Measurements from ENCODE around the gene PTPRD.

PTPRD gene

GRCh38 chr9:8779478-8779877 lies 1833.3 kb downstream of the PTPRD start:
- no peaks in the 10 kb centered on the region for H3K79me2 ChIP-seq (ENCODE audit: control insufficient read depth, insufficient read depth, low read length, poor library complexity)
- no peak overlapping the region for H3K18ac ChIP-seq (ENCODE audit: low read length)
- no peak overlapping the region for H3K4me3 ChIP-seq (ENCODE audit: low read depth, low read length)
- no peak overlapping the region for H3K23ac ChIP-seq (ENCODE audit: low read length)
- H3K4me2 ChIP-seq (ENCODE audit: low read length) = no peak overlapping the region
- H3K4ac ChIP-seq (ENCODE audit: low read depth, low read length) = no peak overlapping the region
- no peaks in the 10 kb centered on the region for H3K27me3 ChIP-seq (ENCODE audit: insufficient read depth, low read length)
- no peak overlapping the region for H2AK5ac ChIP-seq (ENCODE audit: low read length)
- H3K9ac ChIP-seq (ENCODE audit: low read length) = no peak overlapping the region
- H2BK12ac ChIP-seq (ENCODE audit: low read length) = no peak overlapping the region
- no peak overlapping the region for H2BK5ac ChIP-seq (ENCODE audit: low read depth, low read length, poor library complexity)
- DNase-seq = no peak
- no peak overlapping the region for H4K8ac ChIP-seq (ENCODE audit: low read depth, low read length)
- no peak overlapping the region for H3K14ac ChIP-seq (ENCODE audit: low read length)
- no peaks in the 10 kb centered on the region for H3K79me1 ChIP-seq (ENCODE audit: low read length)
- no peak overlapping the region for H4K91ac ChIP-seq (ENCODE audit: low read depth, low read length)
- H2AFZ ChIP-seq (ENCODE audit: insufficient read depth, low read length, poor library complexity) = no peak overlapping the region
- no peak overlapping the region for H2BK120ac ChIP-seq (ENCODE audit: insufficient read depth, low read length, poor library complexity)
- peaks cover 0 to 2% of the 10 kb centered on the region in 2 experiments for H3K4me1 ChIP-seq (ENCODE audit: control insufficient read depth in 1 of 2, insufficient read depth in 2 of 2, low read length in 2 of 2)
- H3K27ac ChIP-seq (ENCODE audit: low read depth, low read length) = no peak overlapping the region
- no peaks in the 10 kb centered on the region for H3K9me3 ChIP-seq (ENCODE audit: insufficient read depth, low read depth, low read length)
- WGBS (ENCODE audit: extremely low coverage, insufficient coverage, insufficient read length) = no CpG with 5 or more reads among the region's 4 CpGs
- no peaks in the 10 kb centered on the region for H3K36me3 ChIP-seq (ENCODE audit: control insufficient read depth in 1 of 2, insufficient read depth in 2 of 2, low read length in 2 of 2)
- H4K12ac ChIP-seq (ENCODE audit: low read depth, low read length) = no peak overlapping the region

GRCh38 chr9:8778356-8778755 lies 1834.4 kb downstream of the PTPRD start:
- no peak overlapping the region for H3K4me3 ChIP-seq (ENCODE audit: low read depth, low read length)
- no peak overlapping the region for H3K4ac ChIP-seq (ENCODE audit: low read depth, low read length)
- H4K8ac ChIP-seq (ENCODE audit: low read depth, low read length) = no peak overlapping the region
- no peaks in the 10 kb centered on the region for H3K36me3 ChIP-seq (ENCODE audit: control insufficient read depth in 1 of 2, insufficient read depth in 2 of 2, low read length in 2 of 2)
- no peak overlapping the region for H3K23ac ChIP-seq (ENCODE audit: low read length)
- no peak overlapping the region for H2AFZ ChIP-seq (ENCODE audit: insufficient read depth, low read length, poor library complexity)
- H3K9ac ChIP-seq (ENCODE audit: low read length) = no peak overlapping the region
- H3K4me1 ChIP-seq (ENCODE audit: control insufficient read depth in 1 of 2, insufficient read depth in 2 of 2, low read length in 2 of 2) = peaks cover 0 to 2% of the 10 kb centered on the region in 2 experiments
- H3K4me2 ChIP-seq (ENCODE audit: low read length) = no peak overlapping the region
- H3K27ac ChIP-seq (ENCODE audit: low read depth, low read length) = no peak overlapping the region
- no peak overlapping the region for H4K12ac ChIP-seq (ENCODE audit: low read depth, low read length)
- H3K14ac ChIP-seq (ENCODE audit: low read length) = no peak overlapping the region
- no peaks in the 10 kb centered on the region for H3K9me3 ChIP-seq (ENCODE audit: insufficient read depth, low read depth, low read length)
- no peak overlapping the region for H4K91ac ChIP-seq (ENCODE audit: low read depth, low read length)
- no peaks in the 10 kb centered on the region for H3K79me2 ChIP-seq (ENCODE audit: control insufficient read depth, insufficient read depth, low read length, poor library complexity)
- WGBS (ENCODE audit: extremely low coverage, insufficient coverage, insufficient read length) = no CpG with 5 or more reads among the region's 6 CpGs
- H2BK12ac ChIP-seq (ENCODE audit: low read length) = no peak overlapping the region
- H2BK120ac ChIP-seq (ENCODE audit: insufficient read depth, low read length, poor library complexity) = no peak overlapping the region
- no peak overlapping the region for H2AK5ac ChIP-seq (ENCODE audit: low read length)
- no peak overlapping the region for H3K18ac ChIP-seq (ENCODE audit: low read length)
- no peak overlapping the region for H2BK5ac ChIP-seq (ENCODE audit: low read depth, low read length, poor library complexity)
- no peak for DNase-seq
- H3K79me1 ChIP-seq (ENCODE audit: low read length) = no peaks in the 10 kb centered on the region
- H3K27me3 ChIP-seq (ENCODE audit: insufficient read depth, low read length) = no peaks in the 10 kb centered on the region

GRCh38 chr9:8772302-8772701 lies 1840.5 kb downstream of the PTPRD start:
- no peak overlapping the region for H3K4me3 ChIP-seq (ENCODE audit: low read depth, low read length)
- no peak overlapping the region for H2BK5ac ChIP-seq (ENCODE audit: low read depth, low read length, poor library complexity)
- no peaks in the 10 kb centered on the region for H3K79me2 ChIP-seq (ENCODE audit: control insufficient read depth, insufficient read depth, low read length, poor library complexity)
- no peak overlapping the region for H2AK5ac ChIP-seq (ENCODE audit: low read length)
- H4K12ac ChIP-seq (ENCODE audit: low read depth, low read length) = no peak overlapping the region
- no peaks in the 10 kb centered on the region for H3K79me1 ChIP-seq (ENCODE audit: low read length)
- H3K4me1 ChIP-seq (ENCODE audit: control insufficient read depth in 1 of 2, insufficient read depth in 2 of 2, low read length in 2 of 2) = no peaks in the 10 kb centered on the region
- H3K27ac ChIP-seq (ENCODE audit: low read depth, low read length) = no peak overlapping the region
- no peaks in the 10 kb centered on the region for H3K9me3 ChIP-seq (ENCODE audit: insufficient read depth, low read depth, low read length)
- H2AFZ ChIP-seq (ENCODE audit: insufficient read depth, low read length, poor library complexity) = no peak overlapping the region
- no peak overlapping the region for H2BK120ac ChIP-seq (ENCODE audit: insufficient read depth, low read length, poor library complexity)
- H3K9ac ChIP-seq (ENCODE audit: low read length) = no peak overlapping the region
- no peak for DNase-seq
- H3K14ac ChIP-seq (ENCODE audit: low read length) = no peak overlapping the region
- H4K8ac ChIP-seq (ENCODE audit: low read depth, low read length) = no peak overlapping the region
- no peak overlapping the region for H3K18ac ChIP-seq (ENCODE audit: low read length)
- WGBS (ENCODE audit: extremely low coverage, insufficient coverage, insufficient read length) = no CpG with 5 or more reads among the region's 1 CpG
- H3K27me3 ChIP-seq (ENCODE audit: insufficient read depth, low read length) = no peaks in the 10 kb centered on the region
- no peak overlapping the region for H4K91ac ChIP-seq (ENCODE audit: low read depth, low read length)
- H3K4me2 ChIP-seq (ENCODE audit: low read length) = no peak overlapping the region
- H3K4ac ChIP-seq (ENCODE audit: low read depth, low read length) = no peak overlapping the region
- H2BK12ac ChIP-seq (ENCODE audit: low read length) = no peak overlapping the region
- H3K36me3 ChIP-seq (ENCODE audit: control insufficient read depth in 1 of 2, insufficient read depth in 2 of 2, low read length in 2 of 2) = no peaks in the 10 kb centered on the region
- no peak overlapping the region for H3K23ac ChIP-seq (ENCODE audit: low read length)

- H2AK5ac ChIP-seq (ENCODE audit: low read length) = no peak overlapping the region
- DNase-seq = no peak
- no peak overlapping the region for H4K12ac ChIP-seq (ENCODE audit: low read depth, low read length)
- H3K4ac ChIP-seq (ENCODE audit: low read depth, low read length) = no peak overlapping the region
- H4K91ac ChIP-seq (ENCODE audit: low read depth, low read length) = no peak overlapping the region
- H2BK120ac ChIP-seq (ENCODE audit: insufficient read depth, low read length, poor library complexity) = no peak overlapping the region
- no CpG with 5 or more reads among the region's 4 CpGs for whole genome bisulfite sequencing (ENCODE audit: extremely low coverage, insufficient coverage, insufficient read length)
- no peaks in the 10 kb centered on the region for H3K36me3 ChIP-seq (ENCODE audit: control insufficient read depth in 1 of 2, insufficient read depth in 2 of 2, low read length in 2 of 2)
- H3K9ac ChIP-seq (ENCODE audit: low read length) = no peak overlapping the region
- H3K79me2 ChIP-seq (ENCODE audit: control insufficient read depth, insufficient read depth, low read length, poor library complexity) = no peaks in the 10 kb centered on the region
- H3K4me2 ChIP-seq (ENCODE audit: low read length) = no peak overlapping the region
- H3K4me1 ChIP-seq (ENCODE audit: control insufficient read depth in 1 of 2, insufficient read depth in 2 of 2, low read length in 2 of 2) = no peaks in the 10 kb centered on the region
- H2BK12ac ChIP-seq (ENCODE audit: low read length) = no peak overlapping the region
- H3K9me3 ChIP-seq (ENCODE audit: insufficient read depth, low read depth, low read length) = no peaks in the 10 kb centered on the region
- H2BK5ac ChIP-seq (ENCODE audit: low read depth, low read length, poor library complexity) = no peak overlapping the region
- no peak overlapping the region for H3K14ac ChIP-seq (ENCODE audit: low read length)
- H4K8ac ChIP-seq (ENCODE audit: low read depth, low read length) = no peak overlapping the region
- H3K27me3 ChIP-seq (ENCODE audit: insufficient read depth, low read length) = no peaks in the 10 kb centered on the region
- no peak overlapping the region for H3K27ac ChIP-seq (ENCODE audit: low read depth, low read length)
- H3K79me1 ChIP-seq (ENCODE audit: low read length) = no peaks in the 10 kb centered on the region
- H2AFZ ChIP-seq (ENCODE audit: insufficient read depth, low read length, poor library complexity) = no peak overlapping the region
- H3K4me3 ChIP-seq (ENCODE audit: low read depth, low read length) = no peak overlapping the region
- no peak overlapping the region for H3K18ac ChIP-seq (ENCODE audit: low read length)
- H3K23ac ChIP-seq (ENCODE audit: low read length) = no peak overlapping the region
Measured at GRCh38 chr9:8769153-8769552, 1843.6 kb downstream of the PTPRD start.
